H1 (cell line): ENCODE measurements around the gene GAPDH. TPM values are rescaled to one million over a fixed set of nuclear protein-coding genes. Genes with fewer than 3 reads are reported as not detected.

Experiments
- CTCF ChIA-PET: fragments of 300-600 bp; sonication (Branson Sonifier 250); formaldehyde crosslinking; loops from one replicate; lab custom pipeline; 2021; ENCODE audit not compliant: partially characterized antibody; lab: Charles Lee
- POLR2A ChIA-PET: fragments of 300-600 bp; sonication (Branson Sonifier 250); formaldehyde crosslinking; loops from one replicate; lab custom pipeline; 2021; ENCODE audit warnings: inconsistent platforms; ENCODE audit not compliant: partially characterized antibody; lab: Charles Lee
- DNase-seq, 2 experiments: peaks; one replicate each; pipeline versions ENCODE4 v3.0.0 to v3.0.0-alpha.2; 2010 to 2022; ENCODE audit warnings: low spot score in 2 of 2, low read depth in 1 of 2, mixed read lengths in 1 of 2
- FAIRE-seq: peaks from 2 replicates; lab custom pipeline; 2011; peaks lifted over from hg19 to GRCh38; lab: Jason Lieb, UNC
- H2AFZ ChIP-seq: 2 replicates; pipeline ENCODE4 v1.8.1; 2012; ENCODE audit warnings: low read length, inconsistent platforms
- H2AK5ac ChIP-seq: 2 replicates; pipeline ENCODE4 v1.6.1; 2013; ENCODE audit warnings: low read depth, low read length
- H2BK120ac ChIP-seq: replicated peaks from 2 replicates; pipeline ENCODE3; 2013; ENCODE audit warnings: low read depth, low read length, inconsistent platforms
- H2BK12ac ChIP-seq: 2 replicates; pipeline ENCODE4 v1.6.1; 2013; ENCODE audit warnings: low read depth, low read length
- H2BK15ac ChIP-seq: 2 replicates; pipeline ENCODE4 v1.6.1; 2013; ENCODE audit warnings: low read length
- H2BK20ac ChIP-seq: 2 replicates; pipeline ENCODE4 v1.6.1; 2013; ENCODE audit warnings: low read length
- H2BK5ac ChIP-seq: 2 replicates; pipeline ENCODE4 v1.6.1; 2013; ENCODE audit warnings: low read depth, low read length
- H3K14ac ChIP-seq: 2 replicates; pipeline ENCODE4 v1.6.1; 2013; ENCODE audit warnings: inconsistent platforms; ENCODE audit not compliant: insufficient read length
- H3K18ac ChIP-seq: 2 replicates; pipeline ENCODE4 v1.6.1; 2013; ENCODE audit warnings: low read length; ENCODE audit errors: extremely low read depth
- H3K23ac ChIP-seq: 2 replicates; pipeline ENCODE4 v1.6.1; 2013; ENCODE audit warnings: inconsistent platforms; ENCODE audit not compliant: insufficient read length
- H3K23me2 ChIP-seq: 2 replicates; pipeline ENCODE4 v1.6.1; 2013; ENCODE audit warnings: low read depth, low read length
- H3K27ac ChIP-seq: 2 replicates; pipeline ENCODE4 v1.6.1; 2011; ENCODE audit warnings: low read depth, low read length, inconsistent platforms
- H3K27me3 ChIP-seq, 4 experiments: replicated peaks in 1 of 4; 1 replicate in 1 of 4; 2 replicates in 3 of 4; pipeline versions ENCODE4 v1.6.1 to v1.8.1; 2011 to 2013; ENCODE audit warnings: low read length in 3 of 4, mild to moderate bottlenecking in 3 of 4, inconsistent platforms in 2 of 4, mixed read lengths in 2 of 4, moderate library complexity in 1 of 4; ENCODE audit not compliant: control insufficient read depth in 3 of 4, insufficient read depth in 3 of 4; ENCODE audit errors: extremely low read depth in 1 of 4
- H3K36me3 ChIP-seq, 4 experiments: 2 replicates each; pipeline versions ENCODE4 v1.6.1 to v1.8.1; 2011 to 2013; ENCODE audit warnings: mild to moderate bottlenecking in 4 of 4, low read length in 3 of 4, moderate library complexity in 2 of 4, control low read depth in 1 of 4, inconsistent platforms in 1 of 4; ENCODE audit not compliant: insufficient read depth in 4 of 4, control insufficient read depth in 2 of 4
- H3K4ac ChIP-seq: replicated peaks from 2 replicates; pipeline ENCODE3; 2013; ENCODE audit warnings: low read length, low read depth, mixed read lengths, inconsistent platforms; ENCODE audit not compliant: insufficient read length
- H3K4me1 ChIP-seq, 4 experiments: replicated peaks in 1 of 4; 1 replicate in 1 of 4; 2 replicates in 3 of 4; pipeline versions ENCODE4 v1.6.1 to v1.8.1; 2011 to 2013; ENCODE audit warnings: low read length in 3 of 4, inconsistent platforms in 2 of 4, mixed read lengths in 1 of 4; ENCODE audit not compliant: insufficient read depth in 4 of 4, control insufficient read depth in 3 of 4
- H3K4me2 ChIP-seq, 2 experiments: 2 replicates each; pipeline versions ENCODE4 v1.6.1 to v1.8.1; 2011 to 2013; ENCODE audit warnings: low read depth in 2 of 2, low read length in 2 of 2, control low read depth in 1 of 2, inconsistent platforms in 1 of 2, mild to moderate bottlenecking in 1 of 2; ENCODE audit not compliant: insufficient read depth in 1 of 2
- H3K4me3 ChIP-seq, 4 experiments: fragments of 200-600, 300-600 bp in 1 of 4; sonication (generic), shearing (Covaris generic), sonication (Bioruptor Twin) in 1 of 4; 2 replicates each; pipeline versions ENCODE4 v1.5.1 to v1.8.1; 2011 to 2016; ENCODE audit warnings: low read length in 4 of 4, low read depth in 3 of 4, control low read depth in 2 of 4, inconsistent platforms in 2 of 4, mild to moderate bottlenecking in 2 of 4, mixed read lengths in 1 of 4, moderate library complexity in 1 of 4; ENCODE audit not compliant: insufficient read depth in 2 of 4; ENCODE audit errors: extremely low read depth in 1 of 4
- H3K56ac ChIP-seq: replicated peaks from 2 replicates; pipeline ENCODE3; 2013; ENCODE audit warnings: low read depth, mild to moderate bottlenecking, mixed read lengths, low read length, inconsistent platforms; ENCODE audit not compliant: insufficient read length
- H3K79me1 ChIP-seq: 2 replicates; pipeline ENCODE4 v1.6.1; 2013; ENCODE audit warnings: low read depth, low read length, control low read depth
- H3K79me2 ChIP-seq, 2 experiments: 2 replicates each; pipeline versions ENCODE4 v1.6.1 to v1.8.1; 2012 to 2013; ENCODE audit warnings: low read length in 2 of 2, mild to moderate bottlenecking in 2 of 2, inconsistent platforms in 1 of 2; ENCODE audit not compliant: insufficient read depth in 2 of 2, control insufficient read depth in 1 of 2
- H3K9ac ChIP-seq, 4 experiments: replicated peaks in 1 of 4; 1 replicate in 1 of 4; 2 replicates in 3 of 4; pipeline versions ENCODE4 v1.6.1 to v1.8.1; 2011 to 2013; ENCODE audit warnings: low read depth in 3 of 4, low read length in 3 of 4, control low read depth in 2 of 4, mild to moderate bottlenecking in 2 of 4, moderate library complexity in 2 of 4, inconsistent platforms in 1 of 4; ENCODE audit errors: extremely low read depth in 1 of 4
- H3K9me3 ChIP-seq, 2 experiments: 2 replicates each; pipeline versions ENCODE4 v1.6.1 to v1.8.1; 2012 to 2013; ENCODE audit warnings: mild to moderate bottlenecking in 2 of 2, moderate library complexity in 2 of 2, control low read depth in 1 of 2, inconsistent platforms in 1 of 2, low read depth in 1 of 2, low read length in 1 of 2, mixed read lengths in 1 of 2; ENCODE audit not compliant: insufficient read depth in 2 of 2
- H4K20me1 ChIP-seq, 2 experiments: replicated peaks in 1 of 2; 2 replicates each; pipeline versions ENCODE3 to v1.8.1; 2011 to 2013; ENCODE audit warnings: inconsistent platforms in 2 of 2, low read length in 2 of 2, mild to moderate bottlenecking in 1 of 2; ENCODE audit not compliant: insufficient read depth in 2 of 2, control insufficient read depth in 1 of 2
- H4K5ac ChIP-seq: 2 replicates; pipeline ENCODE4 v1.6.1; 2013; ENCODE audit warnings: low read length, low read depth, mixed read lengths, inconsistent platforms; ENCODE audit not compliant: insufficient read length
- H4K8ac ChIP-seq: 2 replicates; pipeline ENCODE4 v1.8.0; 2013; ENCODE audit warnings: mild to moderate bottlenecking, moderate library complexity, low read length, inconsistent platforms; ENCODE audit not compliant: insufficient read depth; ENCODE audit errors: extremely low read depth
- H4K91ac ChIP-seq: replicated peaks from 2 replicates; pipeline ENCODE3; 2013; ENCODE audit warnings: low read length, mixed read lengths, inconsistent platforms; ENCODE audit not compliant: insufficient read length
- KDM1A ChIP-seq: fragments of 200-600, 300-600 bp; sonication (generic); IDR thresholded peaks from 2 replicates; pipeline ENCODE4 v1.7.1; 2016; ENCODE audit warnings: mild to moderate bottlenecking, low read length, borderline replicate concordance
- POLR2A ChIP-seq, 2 experiments: IDR thresholded peaks; 1 replicate in 1 of 2; 2 replicates in 1 of 2; pipeline ENCODE4 v1.6.1; 2011; ENCODE audit warnings: low read depth in 2 of 2, low read length in 2 of 2, mild to moderate bottlenecking in 2 of 2; ENCODE audit errors: control extremely low read depth in 1 of 2
- WGBS, 2 experiments: shearing (Covaris generic) in 1 of 2; methylation state at CpG; one replicate each; pipeline versions ENCODE4 v1.1.6 to v1.1.7; 2013 to 2015; ENCODE audit warnings: low lambda C conversion rate in 2 of 2, mixed read lengths in 2 of 2, inconsistent platforms in 1 of 2, low coverage in 1 of 2, missing lambda C conversion rate in 1 of 2; ENCODE audit not compliant: insufficient replicate concordance in 2 of 2, insufficient coverage in 1 of 2, insufficient read length in 1 of 2; ENCODE audit errors: extremely low coverage in 1 of 2, missing lambda C conversion rate in 1 of 2; 5-methylcytosine and 5-hydroxymethylcytosine counted together
- polyA plus RNA-seq, 7 experiments: library from polyadenylated mRNA; depleted of rRNA in 3 of 7; stranded (reverse) in 5 of 7; unstranded in 2 of 7; fragments of >200 nt in 5 of 7; fragments of 200-250 nt in 2 of 7; gene quantifications; 1 replicate in 5 of 7; 2 replicates in 1 of 7; 4 replicates in 1 of 7; pipeline versions ENCODE4 v1.2.1 to v1.2.3, GENCODE V29; 2011 to 2013; ENCODE audit warnings: missing spikeins in 2 of 7, mixed read lengths in 2 of 7
- total RNA-seq: library from RNA; stranded (reverse); fragmentation: NEBNext Ultra II Directional; extraction: Animal tissue kit (Norgen Biotek cat#: 25700); gene quantifications from 2 replicates; pipeline ENCODE4 v1.2.1, GENCODE V29; 2021

GAPDH gene
- total and polyA plus RNA-seq, 2 of the 8 experiments (the other 6 are each of a cell fraction or from before 2014, with no cell fraction given): 5,175 to 15,878 TPM

DNA sequence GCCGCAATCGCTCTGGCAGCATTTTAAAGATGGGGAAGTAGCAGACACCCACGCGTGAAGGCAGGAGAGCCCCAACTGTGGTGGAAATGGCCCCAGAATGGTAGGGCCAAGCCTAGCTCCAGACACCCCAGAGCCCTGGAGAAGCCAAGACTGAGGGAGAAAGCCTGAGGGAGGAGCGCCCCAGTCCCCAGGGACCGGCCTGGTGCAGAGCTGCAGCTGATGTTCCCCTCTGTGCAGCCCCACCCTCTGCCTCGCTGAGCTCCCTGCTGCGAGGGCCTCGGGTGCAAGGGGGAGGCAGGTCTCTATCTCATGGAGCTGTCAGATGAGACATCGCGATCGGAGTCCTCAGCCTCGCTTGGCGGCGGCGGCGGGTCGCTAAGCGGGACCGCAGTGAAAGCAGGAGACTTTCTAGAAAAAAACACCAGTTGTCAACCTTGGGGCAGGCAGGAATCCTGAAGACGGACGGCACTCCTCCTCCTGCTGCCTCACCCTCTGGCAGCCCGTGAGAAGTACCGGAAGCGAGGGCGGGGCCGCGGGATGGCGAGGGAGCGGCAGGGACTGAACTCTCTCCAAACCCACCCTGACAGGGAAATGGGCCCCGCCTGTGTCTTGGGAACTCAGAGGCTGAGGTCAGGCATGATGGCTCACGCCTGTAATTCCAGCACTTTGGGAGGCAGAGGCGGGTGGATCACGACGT lies 6.0 kb downstream of the GAPDH start:
- no peaks in the 10 kb centered on the region for H3K9me3 ChIP-seq
- peak overlapping the region; percentile 34 to 52 for H3K4me2 ChIP-seq
- H3K18ac ChIP-seq: no peak overlapping the region; the same call in 1 of the 2 replicates
- WGBS, 2 experiments: 38% methylated on average over 33 of the region's 35 CpGs; no CpG with 5 or more reads in 1 of the 2 experiments
- H2AFZ ChIP-seq: no peak overlapping the region
- peaks cover 0 to 13% of the 10 kb centered on the region in 2 experiments; a peak in 2 of 4 replicates for H3K79me2 ChIP-seq
- no peak overlapping the region for H2BK15ac ChIP-seq
- no peak overlapping the region for H2BK12ac ChIP-seq
- ChIA-PET CTCF (interaction anchor here (0.8 to 24.9 kb wide), 15 partner anchors 9 to 213 kb away, joined by 3 to 462 read pairs (median 4); partner anchors contain the start of genes ACRBP, IFFO1, MLF2 and NOP2), POLR2A (interaction anchor here (0.7 to 11.4 kb wide), 24 partner anchors 14 to 332 kb away, joined by 3 to 665 read pairs (median 6); partner anchors contain the start of genes IFFO1, MRPL51, NOP2 and SCNN1A)
- peaks cover 0 to 12% (median 10%) of the 10 kb centered on the region in 4 experiments; a peak in 5 of 7 replicates for H3K4me1 ChIP-seq
- H3K36me3 ChIP-seq: peaks cover 24 to 35% (median 33%) of the 10 kb centered on the region in 4 experiments
- H3K23me2 ChIP-seq: peaks cover 5% of the 10 kb centered on the region; the same call in 1 of the 2 replicates
- DNase-seq (peak in 1 of 2 experiments; percentile 87), FAIRE-seq (no peak)
- no peak overlapping the region for H4K91ac ChIP-seq
- peak overlapping the region in 1 of 4 experiments; percentile 4; a peak in 2 of 8 replicates for H3K4me3 ChIP-seq
- no peak overlapping the region for H3K23ac ChIP-seq
- peak overlapping the region; percentile 13; the same call in 1 of the 2 replicates for H2BK5ac ChIP-seq
- H2AK5ac ChIP-seq: peak overlapping the region; percentile 47; the same call in 1 of the 2 replicates
- no peak overlapping the region for H4K8ac ChIP-seq
- H4K20me1 ChIP-seq: peaks cover 6 to 22% of the 10 kb centered on the region in 2 experiments
- no peaks in the 10 kb centered on the region; the same call in 1 of the 2 replicates for H3K79me1 ChIP-seq
- H3K9ac ChIP-seq: no peak overlapping the region
- H3K56ac ChIP-seq: no peak overlapping the region
- H4K5ac ChIP-seq: no peak overlapping the region
- peak overlapping the region; percentile 28 for H3K4ac ChIP-seq
- H3K27ac ChIP-seq: no peak overlapping the region
- H2BK120ac ChIP-seq: no peak overlapping the region
- no peak overlapping the region for H2BK20ac ChIP-seq
- no peak overlapping the region for H3K14ac ChIP-seq
- no peaks in the 10 kb centered on the region for H3K27me3 ChIP-seq
- TF ChIP-seq POLR2A (IDR thresholded peaks at IDR 0.05; ENCODE audit: control extremely low read depth in 1 of 2, low read depth in 2 of 2, low read length in 2 of 2) (peak in 1 of 2 experiments; percentile 45; a peak in 1 of 3 replicates), KDM1A (no peak)
